GM18526 (cell line): Measurements from ENCODE around the gene FBL.

Experiments
- POLR2A ChIP-seq: IDR thresholded peaks from 3 replicates; pipeline ENCODE4 v1.6.1; 2011; ENCODE audit not compliant: insufficient read length; ENCODE audit errors: extremely low read depth

The FBL gene

DNA sequence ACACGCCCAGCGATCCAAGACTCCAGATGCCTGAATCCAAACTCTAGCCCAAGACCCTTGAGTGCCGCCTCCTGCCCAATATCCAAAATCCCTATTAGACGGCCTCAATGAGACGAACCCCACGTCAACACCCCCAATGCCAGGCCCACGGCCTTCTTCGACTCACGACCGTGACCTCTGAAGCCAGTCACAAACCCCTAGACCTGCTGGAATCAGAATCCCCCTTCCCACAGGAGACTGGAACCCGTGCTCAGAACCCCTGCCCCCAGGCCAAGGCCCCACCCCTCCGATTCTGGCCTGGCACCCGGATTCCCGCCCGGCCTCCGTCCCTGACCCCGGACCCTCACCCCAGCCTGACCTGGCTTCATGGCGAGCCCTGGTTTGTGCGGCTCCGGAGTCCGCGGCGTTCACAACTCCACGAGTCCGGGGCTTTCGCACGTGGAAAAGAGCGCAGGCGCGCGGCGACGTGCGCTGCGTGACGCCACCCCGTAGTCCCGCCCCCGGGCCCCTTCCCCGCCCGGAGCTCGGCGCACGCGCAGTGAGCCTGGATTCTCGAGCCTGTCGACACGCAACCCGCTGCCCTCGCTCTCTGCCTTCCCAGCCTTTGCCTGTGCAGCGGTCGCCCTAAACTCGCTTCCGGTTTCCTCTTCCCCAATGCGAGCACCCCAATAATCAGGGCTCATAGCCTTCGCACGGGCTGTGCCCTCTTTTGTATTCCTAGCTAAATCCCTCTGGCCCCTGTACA is at the start of gene FBL:
Gene FBL (minus strand): TSS at position 447 of the 745 bp plus-strand sequence. CDS start 79 bp downstream, at position 368.
- TF ChIP-seq POLR2A = peak; percentile 82

DNA sequence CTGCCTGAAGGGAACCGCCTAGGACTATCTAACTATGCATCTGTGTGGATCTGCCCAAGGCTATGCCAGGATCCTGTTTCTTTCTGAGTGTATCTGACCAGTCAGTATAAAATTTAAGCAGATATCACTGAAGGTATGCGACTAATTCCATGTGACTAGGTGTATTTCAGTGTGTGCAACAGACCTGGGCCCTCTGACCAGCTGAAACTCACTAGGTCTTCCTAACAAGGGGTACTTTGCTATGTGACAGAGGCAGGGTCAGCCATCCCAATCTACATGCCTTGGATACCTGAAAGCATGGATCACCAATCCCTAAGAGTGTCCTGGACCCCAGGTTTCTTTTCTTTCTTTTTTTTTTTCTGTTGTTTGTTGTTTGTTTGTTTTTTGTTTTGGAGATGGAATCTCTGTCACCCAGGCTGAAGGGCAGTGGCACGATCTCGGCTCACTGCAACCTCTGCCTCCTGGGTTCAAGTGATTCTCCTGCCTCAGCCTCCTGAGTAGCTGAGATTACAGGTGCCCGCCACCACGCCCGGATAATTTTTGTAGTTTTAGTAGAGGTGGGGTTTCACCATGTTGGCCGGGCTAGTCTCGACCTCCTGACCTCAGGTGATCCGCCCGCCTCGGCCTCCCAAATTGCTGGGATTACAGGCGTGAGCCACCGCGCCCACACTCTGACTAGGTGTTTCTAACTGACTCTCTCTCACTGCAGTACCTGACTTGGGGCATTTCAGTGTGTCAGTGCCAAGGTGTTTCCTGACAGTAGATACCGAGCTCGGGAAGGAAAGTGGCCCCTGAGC is 44.8 kb upstream of the FBL start:
- TF ChIP-seq POLR2A = no peak

GRCh38 chr19:39878398-39878797 is 32.2 kb upstream of the FBL start:
- TF ChIP-seq POLR2A = no peak

GRCh38 chr19:39874404-39874803 is 28.2 kb upstream of the FBL start:
- TF ChIP-seq POLR2A = no peak

- no peak for TF ChIP-seq POLR2A
Measured at GRCh38 chr19:39873385-39873784, 27.2 kb upstream of the FBL start.

DNA sequence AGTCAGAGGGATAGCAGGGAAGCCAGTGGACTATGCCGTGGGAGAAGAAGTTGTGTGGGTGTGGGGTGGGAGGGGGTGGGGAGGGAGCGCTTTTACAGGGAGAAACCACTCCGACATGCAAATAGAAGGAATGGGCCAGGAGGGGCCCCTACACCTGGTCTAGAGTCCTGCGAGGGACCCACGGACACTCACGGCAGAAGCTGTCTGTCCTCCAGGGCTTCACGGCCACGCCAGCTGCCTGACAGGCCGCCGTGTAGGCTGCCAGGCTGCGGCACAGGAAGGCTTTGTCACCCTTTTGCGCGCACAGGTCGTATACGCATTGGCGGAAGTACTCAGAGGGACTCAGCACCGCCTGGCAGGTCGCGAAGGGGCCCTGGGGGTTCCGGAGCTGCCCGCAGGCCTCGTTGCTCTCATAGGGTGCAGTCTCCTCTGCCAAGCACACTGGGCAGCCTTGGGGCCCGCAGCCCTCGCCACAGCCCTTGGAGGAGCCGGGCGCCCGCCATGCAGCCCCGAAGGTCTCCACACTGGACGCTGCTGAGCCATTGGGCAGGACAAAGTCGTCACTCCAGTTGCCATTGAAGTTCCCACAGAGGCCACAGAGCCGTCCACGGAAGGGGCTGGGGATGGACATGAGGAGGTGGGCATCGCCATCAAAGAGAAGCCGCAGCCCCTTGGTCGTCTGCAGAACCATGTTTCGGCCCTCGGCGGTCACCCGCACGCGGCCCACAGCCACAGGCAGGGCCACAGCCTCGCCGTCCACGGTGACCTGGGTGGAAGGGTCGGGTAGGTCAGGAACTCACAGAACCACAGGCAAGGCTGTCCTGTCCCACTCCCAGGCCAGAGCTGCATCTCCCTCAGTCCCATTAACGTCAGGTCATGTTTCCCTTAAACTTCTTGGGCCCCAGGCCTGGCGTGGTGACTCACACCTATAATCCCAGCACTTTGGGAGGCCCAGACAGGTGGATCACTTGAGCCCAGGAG is 26.0 kb upstream of the FBL start:
- TF ChIP-seq POLR2A = no peak

GRCh38 chr19:39871362-39871761 is 25.2 kb upstream of the FBL start:
- TF ChIP-seq POLR2A = no peak

DNA sequence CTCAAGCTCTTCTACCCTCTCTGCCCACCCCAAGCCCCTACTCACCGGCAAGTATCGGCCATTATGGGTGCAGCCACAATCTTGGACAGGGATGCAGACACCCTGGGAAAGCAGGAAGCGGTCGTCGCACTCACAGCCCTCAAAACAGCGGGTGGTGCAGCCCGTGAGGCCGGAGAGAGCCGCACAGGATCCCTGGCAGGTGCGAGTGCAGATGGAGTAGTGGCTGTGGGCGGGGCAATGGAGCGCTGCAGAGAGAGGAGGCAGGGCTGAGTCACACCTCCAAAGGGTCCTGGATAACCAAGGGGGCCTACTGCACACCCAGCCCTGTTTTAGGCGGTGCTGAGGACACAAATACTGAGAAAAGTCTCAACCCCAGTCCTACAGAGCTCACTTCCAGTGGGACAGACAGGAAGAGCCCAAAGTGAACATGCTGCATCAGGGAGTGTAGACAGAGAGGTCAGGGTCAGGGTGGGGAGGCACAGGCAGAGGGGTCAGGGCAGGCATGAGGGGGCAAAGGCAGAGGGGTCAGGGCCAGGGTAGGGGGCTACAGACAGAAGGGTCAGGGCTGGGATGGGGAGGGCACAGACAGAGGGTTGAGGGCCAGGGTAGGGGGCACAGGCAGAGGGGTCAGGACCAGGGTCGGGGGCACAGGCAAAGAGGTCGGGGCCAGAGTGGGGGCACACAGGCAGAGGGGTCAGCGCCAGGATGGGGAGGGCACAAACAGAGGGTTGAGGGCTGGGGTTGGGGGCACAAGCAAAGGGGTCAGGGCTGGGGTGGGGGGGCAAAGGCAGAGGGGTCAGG is 24.2 kb upstream of the FBL start:
- no peak for TF ChIP-seq POLR2A

DNA sequence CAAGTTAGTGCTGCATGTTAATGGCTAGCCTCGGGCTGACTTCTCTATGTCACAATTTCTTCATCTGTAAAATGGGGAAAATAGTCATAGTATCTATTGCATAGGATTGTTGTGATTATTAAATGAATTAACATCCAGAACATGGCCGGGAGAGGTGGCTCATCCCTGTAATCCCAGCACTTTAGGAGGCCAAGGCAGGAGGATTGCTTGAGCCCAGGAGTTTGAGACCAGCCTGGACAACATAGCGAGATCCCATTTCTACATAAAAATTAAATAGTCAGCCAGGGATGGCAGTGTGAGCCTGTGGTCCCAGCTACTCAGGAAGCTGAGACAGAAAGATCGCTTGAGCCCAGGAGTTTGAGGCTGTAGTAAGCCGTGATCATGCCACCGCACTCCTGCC is 21.8 kb upstream of the FBL start:
- TF ChIP-seq POLR2A = no peak

- TF ChIP-seq POLR2A = no peak
Measured at GRCh38 chr19:39867133-39867532, 21.0 kb upstream of the FBL start.

DNA sequence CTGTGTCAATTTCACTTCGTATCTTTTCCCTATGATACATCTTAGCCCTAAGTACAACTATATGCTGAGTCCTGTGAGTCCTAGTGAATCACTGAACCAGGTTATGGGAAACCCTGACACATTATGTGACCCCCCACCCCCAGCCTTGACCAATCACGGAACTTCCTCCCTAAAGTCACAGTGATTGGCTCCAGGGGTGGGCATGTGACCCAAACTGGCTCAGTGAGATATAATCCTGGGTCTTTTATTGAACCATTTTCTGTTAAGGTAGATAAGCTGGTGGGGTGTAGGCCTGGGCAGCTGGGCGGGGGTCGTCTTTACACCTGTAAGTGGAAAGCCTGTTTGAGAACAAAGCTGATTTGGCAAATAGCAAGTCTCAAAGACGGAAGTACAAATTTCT is 19.8 kb upstream of the FBL start:
- TF ChIP-seq POLR2A = no peak

- TF ChIP-seq POLR2A = no peak
Measured at GRCh38 chr19:39865186-39865585, 19.0 kb upstream of the FBL start.

DNA sequence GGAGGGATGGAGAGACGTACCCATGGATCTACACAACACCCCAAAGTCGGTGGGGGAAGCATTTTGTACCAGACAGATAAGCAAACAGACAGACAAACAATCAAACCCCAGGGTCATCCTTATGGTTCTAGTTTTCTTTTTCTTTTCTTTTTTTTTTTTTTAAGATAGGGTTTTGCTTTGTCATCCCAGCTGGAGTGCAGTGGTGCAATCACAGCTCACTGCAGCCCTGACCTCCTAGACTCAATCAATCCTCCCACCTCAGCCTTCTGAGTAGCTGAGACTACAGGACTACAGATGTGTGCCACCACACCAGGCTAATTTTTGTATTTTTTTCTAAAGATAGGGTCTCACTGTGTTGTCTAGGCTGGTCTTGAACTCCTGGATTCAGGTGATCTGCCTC is 17.9 kb upstream of the FBL start:
- TF ChIP-seq POLR2A = no peak

DNA sequence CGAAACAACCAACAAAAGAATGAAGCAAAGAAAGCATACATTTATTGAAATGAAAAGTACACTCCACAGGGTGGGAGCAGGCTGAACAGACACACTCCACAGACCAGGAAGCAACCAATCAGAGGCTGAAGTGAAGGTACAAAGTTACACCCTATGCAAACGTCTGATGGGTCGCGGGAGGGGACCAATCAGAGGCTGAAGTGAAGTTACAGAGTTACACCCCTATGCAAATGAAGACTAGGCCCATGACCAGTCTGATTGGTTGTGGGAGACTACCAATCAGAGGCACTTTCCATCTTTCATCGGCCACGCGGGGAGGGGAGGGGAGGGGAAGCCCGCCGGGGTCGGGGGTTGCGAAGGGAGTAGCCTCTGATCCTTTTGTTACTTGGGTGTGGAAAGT is 12.4 kb upstream of the FBL start:
- TF ChIP-seq POLR2A = no peak
